Left renal cortex interstitium (tissue), 4 donors: ENCODE measurements around the gene CNOT6. TPM values are rescaled to one million over a fixed set of nuclear protein-coding genes. Genes with fewer than 3 reads are reported as not detected.
A peak's percentile ranks its signal among the peaks of the same experiment; 100 is the strongest.

Source experiments
- DNase-seq, 4 donors: peaks; one replicate each; pipeline ENCODE4 v3.0.0-alpha.2; 2013; ENCODE audit warnings: low read depth in 4 of 4, low spot score in 2 of 4, missing footprints in 1 of 4
- polyA plus RNA-seq, 4 donors: library from polyadenylated mRNA; unstranded; fragments of 120-200 nt; gene quantifications; one replicate each; pipeline ENCODE4 v1.2.1, GENCODE V29; 2013; ENCODE audit not compliant: insufficient read length in 4 of 4

The CNOT6 gene
- polyA plus RNA-seq, 4 donors: 48.8 to 64.7 (median 56.7) TPM

DNA sequence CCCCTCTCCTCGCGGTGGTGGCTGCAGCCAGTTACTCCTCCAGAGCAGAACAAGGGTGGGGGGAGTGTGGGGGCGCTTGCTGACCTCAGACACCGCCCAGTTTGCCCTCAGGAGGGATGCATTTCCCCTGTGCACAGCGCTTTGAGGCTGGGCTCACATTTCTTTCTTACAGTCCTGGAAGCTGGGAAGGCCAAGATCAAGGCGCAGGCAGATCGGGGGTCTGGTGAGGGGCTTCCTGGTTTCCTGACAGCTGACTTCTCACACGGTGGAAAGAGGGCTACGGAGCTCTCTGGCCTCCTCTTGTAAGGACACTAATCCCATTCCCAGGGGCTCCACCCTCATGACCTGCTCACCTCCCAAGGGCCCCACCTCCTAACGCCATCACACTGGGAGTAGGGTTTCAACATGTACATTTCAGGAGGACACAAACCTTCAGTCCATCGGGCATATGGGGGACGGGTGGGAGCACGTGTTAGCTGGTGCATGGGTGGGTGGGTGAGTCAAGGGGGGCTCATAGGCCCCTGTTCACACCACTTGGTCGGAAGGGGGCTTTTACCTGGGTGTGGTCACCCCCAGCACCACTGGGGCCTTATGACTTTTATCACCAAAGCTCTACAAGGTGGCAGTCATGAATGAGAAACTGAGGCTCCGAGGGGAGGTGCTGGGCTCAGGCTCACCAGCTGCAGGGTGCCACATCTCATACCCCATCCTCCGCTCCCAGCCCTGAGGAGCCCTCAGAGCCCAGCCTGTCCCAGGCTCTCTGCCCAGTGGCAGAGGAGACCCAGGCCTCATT is 104.8 kb downstream of the CNOT6 start:
- DNase-seq: no peak

DNA sequence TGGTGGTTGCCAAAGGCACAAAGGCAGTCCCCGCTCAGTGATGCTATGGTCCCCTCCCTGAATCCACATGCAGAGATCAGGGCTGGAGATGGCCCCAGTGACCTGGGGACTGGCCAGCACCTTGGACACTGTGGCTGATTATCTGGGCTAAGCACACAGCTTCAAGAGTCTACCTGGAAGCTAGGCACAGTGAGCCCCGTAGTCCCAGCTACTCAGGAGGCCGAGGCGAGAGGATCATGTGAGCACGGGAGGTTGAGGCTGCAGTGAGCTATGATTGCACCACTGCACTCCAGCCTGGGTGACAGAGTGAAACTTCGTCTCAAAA is 105.4 kb downstream of the CNOT6 start:
- no peak for DNase-seq

DNA sequence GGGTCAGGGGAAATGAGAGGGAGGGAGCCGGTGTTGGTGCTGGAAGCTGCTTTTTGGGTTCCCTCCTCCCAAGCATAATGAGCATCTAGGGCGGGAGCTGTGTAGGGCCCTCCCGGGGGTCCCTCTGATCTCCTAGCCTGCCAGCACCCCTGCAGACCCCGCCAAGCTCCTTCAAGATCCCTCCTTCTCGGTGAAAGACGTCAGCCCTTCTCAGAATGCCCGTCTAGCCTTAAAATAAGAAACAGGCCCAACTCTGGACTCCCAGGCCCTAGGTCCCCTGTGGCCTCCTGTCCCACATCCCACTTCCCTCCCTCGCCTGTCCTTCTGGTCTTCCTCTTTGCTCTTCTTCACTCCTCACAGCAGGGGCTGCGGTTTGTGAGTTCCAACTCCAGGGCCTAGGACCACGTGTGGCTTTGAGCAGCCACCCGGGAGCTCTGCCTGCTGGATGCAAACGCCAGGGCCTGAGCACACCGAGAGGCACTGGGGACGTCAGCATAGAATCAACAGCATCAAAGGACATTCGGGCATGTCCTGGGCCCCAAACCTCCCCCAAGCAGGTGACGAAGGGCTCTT is 105.9 kb downstream of the CNOT6 start:
- no peak for DNase-seq

DNA sequence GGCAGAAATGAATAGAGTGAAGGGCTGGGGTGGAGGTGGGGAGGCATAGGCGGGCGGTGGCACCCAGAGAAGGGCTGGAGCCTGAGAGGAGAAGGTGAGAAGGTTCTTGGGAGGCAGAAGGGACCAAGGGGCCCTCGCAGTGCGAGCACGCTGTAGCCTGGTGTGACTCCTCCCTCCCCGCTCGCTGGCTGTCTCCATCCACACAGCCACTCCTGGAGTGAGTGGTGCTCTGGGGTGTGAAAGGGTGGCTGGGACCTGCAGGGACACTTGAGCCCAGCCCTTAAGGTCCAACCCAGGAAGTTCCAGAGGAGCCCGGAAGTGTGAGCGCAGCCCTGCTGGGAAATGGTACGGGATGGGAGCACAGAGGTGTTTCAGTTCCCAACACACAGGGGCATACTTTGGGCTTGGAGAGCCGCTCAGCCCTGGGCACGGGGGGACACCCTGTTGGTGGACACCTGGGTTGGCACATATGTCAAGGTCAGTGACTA is 106.4 kb downstream of the CNOT6 start:
- DNase-seq: no peak

DNA sequence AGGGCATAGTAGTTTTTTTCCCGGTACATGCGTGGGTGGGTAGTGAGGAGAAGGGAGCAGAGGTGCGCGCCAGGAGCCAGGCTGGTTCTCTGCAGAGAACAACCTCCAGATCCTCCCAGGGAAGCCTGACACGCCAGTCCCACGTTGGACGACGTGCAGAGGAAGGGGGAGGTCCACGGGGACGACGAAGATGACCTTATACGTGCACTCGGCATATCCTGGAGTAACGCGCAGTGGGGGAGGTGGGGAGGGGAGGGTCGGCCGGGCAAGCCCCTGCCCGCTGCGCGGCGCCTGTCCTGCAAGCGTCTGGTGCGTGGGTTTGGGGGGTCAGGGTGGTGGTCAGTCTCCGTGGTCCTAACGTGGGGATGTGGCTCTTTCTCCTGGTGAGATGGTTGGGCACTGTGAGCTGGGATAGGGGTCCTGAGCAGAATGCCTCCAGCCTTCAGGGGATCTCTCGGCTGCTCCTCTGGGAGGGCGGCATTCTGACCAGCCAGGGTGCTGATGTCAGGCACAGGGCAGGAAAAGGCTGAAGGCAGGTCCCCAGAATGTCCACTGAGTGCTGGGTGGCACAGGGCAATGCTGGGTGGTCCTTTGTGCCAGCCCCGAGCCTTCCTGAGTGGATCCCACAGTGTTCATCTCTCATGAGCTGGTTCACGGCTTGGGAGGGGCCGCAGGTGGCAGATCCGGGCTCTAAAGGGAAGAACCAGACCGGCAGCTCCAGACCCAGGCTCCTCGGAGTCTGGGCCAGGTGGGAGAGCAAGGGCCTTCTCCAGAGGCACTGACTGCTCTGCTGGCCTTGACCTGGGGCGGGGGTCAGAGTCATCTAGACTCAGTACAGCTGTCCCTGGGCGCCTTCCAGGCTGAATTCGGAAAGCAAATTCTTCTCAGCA is 107.7 kb downstream of the CNOT6 start:
- no peak for DNase-seq

DNA sequence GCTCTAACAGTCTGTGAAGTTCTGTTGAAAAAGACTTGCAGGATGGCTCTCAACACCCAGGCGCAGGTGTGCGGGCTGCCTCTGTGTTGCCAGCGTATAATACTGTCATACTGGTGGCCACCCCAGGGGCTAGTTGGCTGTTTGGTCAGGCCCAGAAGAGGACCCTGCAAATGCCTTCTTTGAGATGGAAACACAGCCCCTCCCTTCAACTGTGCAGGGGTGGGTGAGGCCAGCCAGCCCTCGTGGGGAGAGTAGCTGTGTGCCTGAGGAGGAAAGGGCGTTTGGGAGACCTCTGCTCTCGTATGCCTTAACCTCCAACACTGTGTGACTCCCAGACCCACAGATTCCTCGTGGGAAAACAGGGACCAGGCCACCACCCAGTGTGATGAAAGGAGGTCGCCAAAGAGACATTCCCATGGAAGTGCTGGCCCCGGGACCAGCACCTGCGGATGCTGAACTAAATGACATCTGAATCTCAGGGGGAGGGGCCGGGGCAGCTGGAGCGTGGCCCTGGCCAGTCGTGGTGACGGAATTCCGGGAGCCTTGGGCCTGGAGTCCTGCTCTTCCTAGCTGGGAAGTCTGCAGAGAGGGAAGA is 108.4 kb downstream of the CNOT6 start:
- no peak for DNase-seq

DNA sequence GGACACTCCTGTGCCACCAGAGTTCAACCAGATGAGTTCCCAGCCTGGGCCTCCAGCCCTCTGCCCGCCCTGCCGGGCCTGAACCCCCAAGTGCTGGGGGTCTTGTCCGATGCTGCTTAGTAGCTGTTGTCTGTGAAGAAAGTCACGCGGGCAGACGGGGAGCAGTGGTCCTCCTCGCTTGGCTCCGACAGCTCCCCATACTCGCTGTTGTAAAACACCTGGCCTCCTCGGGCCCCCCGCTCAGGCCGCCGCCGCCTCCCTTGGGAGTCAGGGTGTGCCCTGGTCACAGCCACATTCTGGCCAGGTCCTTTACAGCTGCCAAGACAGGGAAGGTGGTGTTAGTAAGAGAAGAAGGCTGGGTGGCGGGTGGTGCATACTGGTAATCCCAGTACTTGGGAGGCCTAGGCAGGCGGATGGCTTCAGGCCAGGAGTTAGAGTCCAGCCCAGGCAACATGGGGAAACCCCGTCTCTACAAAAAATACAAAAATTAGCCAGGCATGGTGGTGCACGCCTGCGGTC is 109.0 kb downstream of the CNOT6 start:
- no peak for DNase-seq

DNA sequence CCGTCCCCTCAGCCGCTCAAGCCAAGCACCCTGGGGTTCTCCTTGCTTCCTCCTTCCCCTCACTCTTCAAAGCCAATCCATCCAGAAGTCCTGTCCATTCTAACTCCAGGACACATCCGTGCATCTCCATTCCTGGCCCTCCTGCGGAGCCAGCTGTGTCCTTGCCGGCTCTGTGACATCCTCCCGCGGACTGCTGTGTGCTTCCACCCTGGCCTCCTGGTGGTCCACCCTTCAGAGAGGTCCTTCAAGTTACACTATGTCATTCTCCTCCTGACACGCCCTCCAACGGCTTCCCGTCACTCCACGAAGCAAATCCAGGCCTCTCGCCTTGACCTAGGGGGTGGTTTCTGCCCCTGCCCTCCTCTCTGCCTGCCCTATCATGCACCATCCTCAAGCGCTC is 110.1 kb downstream of the CNOT6 start:
- DNase-seq: no peak

DNA sequence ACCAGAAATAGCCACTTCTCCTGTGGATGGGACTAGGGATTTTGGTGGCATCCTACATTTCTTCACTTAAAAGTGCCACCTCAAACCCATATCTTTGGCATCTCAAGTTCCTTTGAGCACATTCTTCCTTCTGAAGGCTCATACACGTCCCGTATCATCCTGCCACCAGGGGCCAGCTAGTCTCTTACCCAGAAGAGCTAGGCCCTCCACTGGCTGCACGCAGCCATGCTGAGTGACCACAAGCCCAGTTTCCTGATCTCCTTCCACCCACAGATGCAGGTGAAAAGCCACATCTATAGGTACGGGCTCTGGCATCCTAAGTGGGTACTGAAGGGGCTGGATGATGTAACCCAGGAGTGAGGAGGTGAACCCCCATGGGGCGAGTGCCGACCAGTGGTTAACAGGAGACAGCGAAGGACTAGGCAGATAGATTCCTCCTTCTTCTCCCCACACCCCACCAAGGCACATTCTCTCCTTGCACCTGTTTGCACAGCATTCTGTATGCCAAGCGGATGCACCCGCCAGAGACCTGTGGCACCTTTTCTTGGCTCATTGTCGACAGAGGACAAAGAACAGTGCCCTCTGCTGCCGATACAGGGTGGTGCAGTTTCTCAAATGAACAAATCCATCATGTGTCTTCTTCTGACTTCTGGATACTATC is 111.5 kb downstream of the CNOT6 start:
- no peak for DNase-seq

DNA sequence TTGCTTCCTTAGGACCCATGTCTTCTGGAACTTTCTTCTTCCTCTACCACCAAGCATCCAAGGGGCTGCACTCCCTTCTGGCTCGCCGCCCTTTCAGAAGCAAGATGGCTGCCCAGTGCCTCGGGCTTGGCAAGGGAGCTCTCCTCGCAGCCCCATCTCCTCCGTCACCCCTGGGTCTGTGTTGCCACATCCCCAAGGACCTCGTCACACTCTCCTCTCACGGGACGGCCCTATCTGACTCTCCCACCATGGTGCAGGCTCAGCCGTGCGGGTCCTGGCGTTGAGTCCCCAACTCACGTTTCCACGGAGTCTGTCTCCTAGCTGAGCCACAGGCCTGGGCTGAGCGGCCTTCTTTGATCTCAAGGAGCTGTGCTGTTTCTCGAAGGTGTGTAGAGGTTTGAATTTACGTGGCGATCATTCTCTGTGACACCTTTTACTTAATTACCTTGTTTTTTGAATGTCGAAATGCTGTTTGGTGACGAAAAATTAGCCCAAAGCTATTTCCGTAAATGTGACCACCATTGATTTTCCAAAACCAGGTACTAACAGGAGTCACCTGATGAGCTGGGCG is 112.1 kb downstream of the CNOT6 start:
- no peak for DNase-seq

DNA sequence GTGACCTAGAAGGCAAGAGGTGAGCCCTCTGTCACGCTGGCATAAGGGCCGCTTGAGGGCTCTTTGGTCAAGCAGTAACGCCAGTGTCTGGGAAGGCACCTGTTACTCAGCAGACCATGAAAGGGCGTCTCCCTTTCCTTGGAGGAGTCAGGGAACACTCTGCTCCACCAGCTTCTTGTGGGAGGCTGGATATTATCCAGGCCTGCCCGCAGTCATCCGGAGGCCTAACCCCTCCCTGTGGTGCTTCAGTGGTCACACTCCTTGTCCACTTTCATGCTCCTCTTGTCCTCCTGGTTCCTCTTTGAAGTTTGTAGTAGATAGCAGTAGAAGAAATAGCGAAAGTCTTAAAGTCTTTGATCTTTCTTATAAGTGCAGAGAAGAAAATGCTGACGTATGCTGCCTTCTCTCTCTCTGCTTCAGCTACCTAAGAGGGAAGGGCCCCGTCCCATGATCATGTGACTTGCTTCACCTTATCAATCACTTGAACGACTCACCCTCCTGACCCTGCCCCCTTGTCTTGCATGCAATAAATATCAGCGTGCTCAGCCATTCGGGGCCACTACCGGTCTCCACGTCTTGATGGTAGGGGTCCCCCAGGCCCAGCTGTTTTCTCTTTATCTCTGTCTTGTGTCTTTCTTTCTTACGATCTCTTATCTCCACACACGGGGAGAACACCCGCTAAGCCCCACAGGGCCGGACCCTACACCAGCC is 113.8 kb downstream of the CNOT6 start:
- no peak for DNase-seq

DNA sequence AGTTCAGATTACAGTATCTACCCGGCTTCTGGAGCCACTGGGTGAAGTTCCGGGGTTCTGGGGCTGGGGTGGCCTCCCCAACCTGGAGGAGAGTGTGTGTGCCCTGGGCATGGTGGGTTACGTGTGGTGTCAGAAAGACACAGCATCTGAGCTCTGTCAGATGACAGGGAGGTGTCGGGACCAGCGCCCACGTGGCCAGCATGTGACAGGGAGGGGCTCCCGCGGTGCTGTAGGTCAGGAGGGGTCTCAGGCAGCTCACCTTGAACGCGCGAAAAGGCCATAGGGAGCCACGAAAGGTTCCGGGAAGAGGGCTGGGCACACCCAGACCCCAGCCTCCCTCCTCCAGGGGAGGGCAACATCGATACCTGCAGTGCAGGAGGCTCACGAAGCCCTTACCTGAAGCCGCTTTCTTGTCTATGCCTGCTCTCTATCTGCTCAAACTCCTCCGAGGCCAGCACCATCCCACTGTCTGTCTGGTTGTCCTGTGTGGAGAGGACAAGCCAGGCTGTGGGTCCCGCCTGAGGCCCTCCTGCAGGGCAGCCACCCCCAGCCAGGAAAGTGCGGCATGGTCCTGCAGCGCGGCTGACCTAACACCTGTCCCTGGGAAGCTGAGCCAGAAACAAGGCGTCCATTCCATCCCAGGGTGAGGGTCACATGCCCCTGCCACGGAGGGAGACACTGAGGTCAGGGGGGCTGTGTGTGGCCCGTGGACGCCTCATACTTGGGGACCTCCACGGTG is 114.6 kb downstream of the CNOT6 start:
- DNase-seq: no peak

DNA sequence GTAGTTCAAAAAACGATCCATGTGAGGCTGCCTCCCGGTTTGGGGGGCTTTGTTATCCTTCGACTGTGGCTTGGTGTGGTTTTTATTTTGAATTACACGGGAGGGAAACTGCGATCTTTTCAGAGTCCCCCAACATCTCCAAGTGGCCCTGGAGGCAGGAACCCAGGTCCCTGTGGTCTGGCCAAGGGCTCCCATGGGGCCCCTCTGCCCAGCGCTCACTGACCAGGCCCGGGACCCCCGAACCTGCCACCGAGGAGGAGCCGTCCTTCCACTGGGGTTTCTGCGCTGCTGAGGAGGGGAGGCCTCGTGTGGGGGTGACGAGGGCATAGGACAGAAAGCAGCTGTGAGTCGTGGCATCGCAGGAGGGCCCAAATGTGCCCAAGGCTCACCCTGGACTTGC is 115.2 kb downstream of the CNOT6 start:
- DNase-seq: no peak

DNA sequence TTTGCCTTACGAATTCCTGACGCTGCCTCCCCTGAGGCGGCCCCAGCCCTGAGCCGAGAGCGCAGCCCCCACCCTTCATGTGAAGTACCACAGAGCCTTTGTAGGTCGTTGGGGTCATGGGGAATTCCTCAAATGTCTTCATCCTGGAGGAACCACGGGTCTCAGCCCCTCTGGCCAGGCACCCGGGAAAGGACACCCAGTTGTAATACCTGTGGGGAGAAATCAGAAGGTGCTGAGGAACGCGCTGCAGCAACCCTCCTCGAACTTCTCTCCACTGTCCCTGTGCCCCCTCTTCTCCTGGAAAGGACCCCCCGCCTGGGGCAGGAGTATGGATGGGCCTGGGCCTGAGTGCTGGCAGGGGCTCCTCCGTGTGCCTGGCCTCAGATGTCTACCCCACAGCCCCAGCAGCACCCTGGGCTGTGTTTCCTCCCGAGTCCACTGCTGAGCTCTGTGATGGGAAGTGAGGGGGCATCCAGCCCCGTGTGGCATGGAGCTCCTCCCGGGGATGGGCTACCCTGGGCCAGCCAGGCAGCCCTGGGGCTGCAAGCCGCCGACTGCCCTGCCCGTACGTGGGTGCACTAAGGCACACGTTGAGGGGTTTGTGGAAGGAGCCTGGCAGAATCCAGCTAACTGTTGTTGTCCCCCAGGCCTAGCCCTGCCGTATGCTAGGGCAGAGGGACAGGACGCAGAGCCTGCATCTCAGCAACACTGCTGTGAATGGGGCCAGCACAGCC is 115.8 kb downstream of the CNOT6 start:
- DNase-seq: no peak

DNA sequence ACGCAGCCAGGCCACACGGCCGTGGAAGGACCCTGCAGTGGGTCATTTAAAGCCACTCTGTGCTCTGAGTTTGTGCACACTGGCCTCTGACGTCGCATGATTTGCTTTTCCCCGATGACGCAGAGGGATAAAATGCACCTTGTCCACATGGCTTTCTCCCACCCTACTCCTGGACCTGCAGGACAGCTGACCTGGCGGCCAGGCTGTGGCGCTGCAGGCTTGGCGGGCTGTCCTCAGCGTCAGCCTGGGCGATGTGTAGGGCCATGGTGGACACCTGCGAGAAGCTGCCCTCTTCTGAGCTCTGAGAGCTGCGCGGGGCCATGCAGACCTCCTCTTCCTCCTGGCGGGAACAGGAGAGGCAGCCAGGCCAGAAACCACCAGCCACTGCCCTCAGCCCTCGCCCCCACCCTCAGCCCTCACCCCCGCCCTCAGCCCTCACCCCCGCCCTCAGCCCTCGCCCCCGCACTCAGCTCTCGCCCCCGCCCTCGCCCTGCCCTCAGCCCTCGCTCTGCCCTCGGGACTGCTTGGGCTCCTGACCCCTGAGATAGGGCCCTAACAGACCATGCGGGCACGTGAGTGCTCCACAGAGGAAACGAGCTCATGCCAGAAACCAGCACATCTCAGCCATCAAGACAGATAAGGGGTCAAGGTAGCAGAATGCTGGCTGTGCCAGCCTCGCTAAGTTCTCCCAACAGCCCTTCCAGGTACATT is 117.1 kb downstream of the CNOT6 start:
- no peak for DNase-seq

DNA sequence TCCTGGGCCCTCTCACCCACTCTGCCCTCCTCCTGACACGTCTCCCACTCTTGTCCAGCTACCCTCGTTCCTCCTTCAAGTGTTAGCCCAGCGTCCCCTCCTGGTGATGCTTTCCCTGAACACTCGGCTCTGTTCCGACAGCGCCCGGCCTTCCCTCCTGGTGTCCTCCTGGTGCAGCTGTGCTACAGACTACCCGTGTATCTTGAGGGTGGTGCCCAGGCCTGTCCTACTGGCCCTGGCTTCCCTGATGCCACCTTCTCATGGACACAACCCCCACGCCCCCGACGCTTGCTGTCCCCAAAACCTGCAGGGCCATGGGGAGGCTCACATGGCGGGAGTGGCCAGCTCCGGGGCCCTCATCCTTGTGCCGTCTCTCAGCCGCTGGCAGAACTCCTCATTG is 118.5 kb downstream of the CNOT6 start:
- DNase-seq: no peak

DNA sequence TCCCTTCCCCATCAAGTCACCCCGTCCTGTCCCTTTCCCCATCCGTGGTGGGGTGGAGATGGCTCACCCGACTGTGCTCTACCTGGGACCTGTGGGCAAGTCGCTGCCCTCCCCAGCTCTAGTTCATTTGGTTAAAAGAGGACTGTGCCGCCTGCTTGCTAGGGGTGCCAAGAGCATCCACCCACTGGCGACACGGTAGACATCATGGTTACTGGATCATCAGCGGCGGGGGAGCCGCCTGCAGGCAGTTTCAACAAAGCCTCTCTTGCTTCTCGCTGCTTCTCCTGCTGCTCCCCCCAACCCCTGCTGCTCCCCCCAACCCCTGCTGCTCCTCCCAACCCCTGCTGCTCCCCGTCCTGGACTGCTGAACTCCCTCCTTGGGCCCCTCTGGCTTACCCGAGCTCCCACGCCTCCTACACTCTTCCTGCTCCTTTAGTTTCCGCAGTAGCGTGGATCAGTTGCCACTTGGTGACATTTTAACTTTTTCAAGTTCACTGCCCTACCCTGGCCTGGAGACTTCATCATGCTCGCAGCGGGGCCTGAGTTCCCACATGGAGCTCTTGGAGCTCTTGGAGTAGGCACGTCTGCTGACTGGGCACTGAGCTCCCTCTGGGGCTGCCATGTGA is 119.1 kb downstream of the CNOT6 start:
- peak in 1 of 4 donors; percentile 34 for DNase-seq
